DOHH2 (cell line): ENCODE results near the gene SYCE1.

Source experiments
- EZH2phosphoT487 ChIP-seq: fragments of 200-600 bp; sonication (generic); IDR thresholded peaks from 2 replicates; pipeline ENCODE4 v1.6.1; 2017; ENCODE audit warnings: borderline replicate concordance, mild to moderate bottlenecking, antibody characterized with exemption, low read length, moderate library complexity, mixed read lengths
- TF ChIP-seq, protein P1 (sequence below): fragments of 200-600 bp; sonication (generic); IDR thresholded peaks from one replicate; pipeline ENCODE4 v1.5.1; 2014; ENCODE audit warnings: antibody characterized with exemption, mild to moderate bottlenecking, low read depth, low read length; ENCODE audit not compliant: poor library complexity, severe bottlenecking

DNA sequence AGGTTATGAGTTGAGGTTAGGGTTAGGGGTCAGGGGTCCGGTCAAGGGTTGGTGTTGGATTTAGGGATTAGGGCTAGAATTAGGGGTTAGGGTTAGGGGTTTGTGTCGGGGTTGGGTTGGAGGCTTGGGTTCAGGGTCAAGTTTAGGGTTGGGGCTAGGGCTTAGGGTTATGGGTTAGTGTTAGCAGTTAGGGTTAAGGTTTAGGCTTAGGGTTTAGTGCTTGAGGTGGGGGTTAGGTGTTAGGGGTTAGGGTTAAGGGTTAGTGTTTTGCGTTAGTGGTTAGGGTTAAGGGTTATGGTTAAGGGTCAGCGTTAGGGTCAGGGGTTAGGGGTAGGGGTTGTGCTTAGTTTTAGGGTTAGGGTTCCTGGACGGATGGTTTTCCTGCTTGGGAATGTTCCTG lies 1.7 kb upstream of the SYCE1 start:
- TF ChIP-seq, protein P1, sequence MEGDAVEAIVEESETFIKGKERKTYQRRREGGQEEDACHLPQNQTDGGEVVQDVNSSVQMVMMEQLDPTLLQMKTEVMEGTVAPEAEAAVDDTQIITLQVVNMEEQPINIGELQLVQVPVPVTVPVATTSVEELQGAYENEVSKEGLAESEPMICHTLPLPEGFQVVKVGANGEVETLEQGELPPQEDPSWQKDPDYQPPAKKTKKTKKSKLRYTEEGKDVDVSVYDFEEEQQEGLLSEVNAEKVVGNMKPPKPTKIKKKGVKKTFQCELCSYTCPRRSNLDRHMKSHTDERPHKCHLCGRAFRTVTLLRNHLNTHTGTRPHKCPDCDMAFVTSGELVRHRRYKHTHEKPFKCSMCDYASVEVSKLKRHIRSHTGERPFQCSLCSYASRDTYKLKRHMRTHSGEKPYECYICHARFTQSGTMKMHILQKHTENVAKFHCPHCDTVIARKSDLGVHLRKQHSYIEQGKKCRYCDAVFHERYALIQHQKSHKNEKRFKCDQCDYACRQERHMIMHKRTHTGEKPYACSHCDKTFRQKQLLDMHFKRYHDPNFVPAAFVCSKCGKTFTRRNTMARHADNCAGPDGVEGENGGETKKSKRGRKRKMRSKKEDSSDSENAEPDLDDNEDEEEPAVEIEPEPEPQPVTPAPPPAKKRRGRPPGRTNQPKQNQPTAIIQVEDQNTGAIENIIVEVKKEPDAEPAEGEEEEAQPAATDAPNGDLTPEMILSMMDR, result no peak
- TF ChIP-seq EZH2phosphoT487, result no peak
